Smooth muscle cell of the umbilical artery (primary cell): ENCODE results near the gene MOV10. TPM values are rescaled to one million over a fixed set of nuclear protein-coding genes. Genes with fewer than 3 reads are reported as not detected.

ENCODE experiments used
- total RNA-seq: library from RNA; depleted of rRNA; stranded (reverse); fragments of >200 nt; gene quantifications from 2 replicates; pipeline ENCODE4 v1.2.3, GENCODE V29; 2014

Gene MOV10, protein sequence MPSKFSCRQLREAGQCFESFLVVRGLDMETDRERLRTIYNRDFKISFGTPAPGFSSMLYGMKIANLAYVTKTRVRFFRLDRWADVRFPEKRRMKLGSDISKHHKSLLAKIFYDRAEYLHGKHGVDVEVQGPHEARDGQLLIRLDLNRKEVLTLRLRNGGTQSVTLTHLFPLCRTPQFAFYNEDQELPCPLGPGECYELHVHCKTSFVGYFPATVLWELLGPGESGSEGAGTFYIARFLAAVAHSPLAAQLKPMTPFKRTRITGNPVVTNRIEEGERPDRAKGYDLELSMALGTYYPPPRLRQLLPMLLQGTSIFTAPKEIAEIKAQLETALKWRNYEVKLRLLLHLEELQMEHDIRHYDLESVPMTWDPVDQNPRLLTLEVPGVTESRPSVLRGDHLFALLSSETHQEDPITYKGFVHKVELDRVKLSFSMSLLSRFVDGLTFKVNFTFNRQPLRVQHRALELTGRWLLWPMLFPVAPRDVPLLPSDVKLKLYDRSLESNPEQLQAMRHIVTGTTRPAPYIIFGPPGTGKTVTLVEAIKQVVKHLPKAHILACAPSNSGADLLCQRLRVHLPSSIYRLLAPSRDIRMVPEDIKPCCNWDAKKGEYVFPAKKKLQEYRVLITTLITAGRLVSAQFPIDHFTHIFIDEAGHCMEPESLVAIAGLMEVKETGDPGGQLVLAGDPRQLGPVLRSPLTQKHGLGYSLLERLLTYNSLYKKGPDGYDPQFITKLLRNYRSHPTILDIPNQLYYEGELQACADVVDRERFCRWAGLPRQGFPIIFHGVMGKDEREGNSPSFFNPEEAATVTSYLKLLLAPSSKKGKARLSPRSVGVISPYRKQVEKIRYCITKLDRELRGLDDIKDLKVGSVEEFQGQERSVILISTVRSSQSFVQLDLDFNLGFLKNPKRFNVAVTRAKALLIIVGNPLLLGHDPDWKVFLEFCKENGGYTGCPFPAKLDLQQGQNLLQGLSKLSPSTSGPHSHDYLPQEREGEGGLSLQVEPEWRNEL
- total RNA-seq: 30.0 and 45.0 TPM in 2 replicates

DNA sequence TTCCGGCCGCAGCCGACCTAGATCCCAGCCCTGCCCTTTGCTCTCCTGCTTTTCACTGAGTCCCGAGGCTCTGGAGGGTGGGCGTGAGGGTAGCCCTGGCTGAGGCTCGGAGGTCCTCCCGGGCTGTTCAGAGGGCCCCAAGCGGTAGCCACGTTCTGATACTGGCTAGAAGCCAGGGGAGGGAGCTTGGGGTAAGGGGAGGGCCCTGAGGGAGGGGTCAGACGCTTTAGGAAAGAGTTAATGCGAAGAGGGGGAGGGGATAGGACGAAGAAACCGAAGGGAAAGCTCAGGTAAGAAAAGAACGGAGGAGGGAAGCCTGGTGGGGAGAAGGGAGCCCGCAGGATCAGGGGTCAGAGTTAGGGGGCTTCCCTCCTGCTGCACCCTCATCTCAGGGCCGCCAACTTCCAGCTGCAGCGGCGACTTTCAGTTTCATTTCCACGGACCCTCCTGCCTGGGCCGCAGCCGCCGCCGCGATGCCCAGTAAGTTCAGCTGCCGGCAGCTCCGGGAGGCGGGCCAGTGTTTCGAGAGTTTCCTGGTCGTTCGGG lies at the start of gene MOV10:
TSS of gene MOV10 (plus strand) at position 220 of the 546 bp plus-strand sequence. CDS start at position 474, 254 bp downstream.

DNA sequence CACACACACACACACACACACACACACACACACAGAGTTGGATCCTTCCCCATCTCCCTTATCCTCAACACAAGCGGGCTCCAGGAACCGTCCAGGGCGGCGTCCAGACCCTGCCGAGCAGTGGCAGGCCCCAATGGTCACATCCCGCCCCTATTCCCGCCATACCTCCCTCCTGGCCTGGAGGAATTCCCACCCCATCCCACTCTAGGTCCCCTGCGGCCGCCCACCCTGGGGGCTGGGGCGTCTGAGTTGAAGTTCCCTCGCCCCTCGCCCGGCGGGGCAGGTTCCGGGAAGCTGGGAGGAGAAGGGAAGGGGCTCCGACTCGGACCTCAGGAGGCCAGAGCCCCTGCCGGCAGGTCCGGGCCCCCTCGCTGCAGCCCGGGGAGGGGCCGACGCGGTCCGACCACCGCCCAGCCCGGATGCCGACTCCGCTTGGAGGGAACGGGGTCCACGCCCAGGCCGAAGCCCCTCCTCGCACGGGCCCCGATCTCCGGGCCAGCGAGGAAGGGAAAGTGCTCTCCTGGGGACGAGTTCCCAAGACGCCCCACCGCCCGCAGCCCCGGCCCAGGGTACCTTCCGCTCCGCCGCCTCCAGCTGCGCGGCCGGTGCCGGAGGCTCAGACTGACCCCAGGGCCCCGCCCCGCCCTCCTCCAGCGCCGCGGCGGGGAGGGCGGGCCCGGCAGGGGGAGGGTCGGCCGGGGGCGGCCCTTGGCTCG lies 32.2 kb downstream of the MOV10 start, which contains the start of gene RHOC:
TSS of gene RHOC (minus strand) at position 623 of the 716 bp plus-strand sequence. CDS start 3,328 bp downstream, outside the sequence.

DNA sequence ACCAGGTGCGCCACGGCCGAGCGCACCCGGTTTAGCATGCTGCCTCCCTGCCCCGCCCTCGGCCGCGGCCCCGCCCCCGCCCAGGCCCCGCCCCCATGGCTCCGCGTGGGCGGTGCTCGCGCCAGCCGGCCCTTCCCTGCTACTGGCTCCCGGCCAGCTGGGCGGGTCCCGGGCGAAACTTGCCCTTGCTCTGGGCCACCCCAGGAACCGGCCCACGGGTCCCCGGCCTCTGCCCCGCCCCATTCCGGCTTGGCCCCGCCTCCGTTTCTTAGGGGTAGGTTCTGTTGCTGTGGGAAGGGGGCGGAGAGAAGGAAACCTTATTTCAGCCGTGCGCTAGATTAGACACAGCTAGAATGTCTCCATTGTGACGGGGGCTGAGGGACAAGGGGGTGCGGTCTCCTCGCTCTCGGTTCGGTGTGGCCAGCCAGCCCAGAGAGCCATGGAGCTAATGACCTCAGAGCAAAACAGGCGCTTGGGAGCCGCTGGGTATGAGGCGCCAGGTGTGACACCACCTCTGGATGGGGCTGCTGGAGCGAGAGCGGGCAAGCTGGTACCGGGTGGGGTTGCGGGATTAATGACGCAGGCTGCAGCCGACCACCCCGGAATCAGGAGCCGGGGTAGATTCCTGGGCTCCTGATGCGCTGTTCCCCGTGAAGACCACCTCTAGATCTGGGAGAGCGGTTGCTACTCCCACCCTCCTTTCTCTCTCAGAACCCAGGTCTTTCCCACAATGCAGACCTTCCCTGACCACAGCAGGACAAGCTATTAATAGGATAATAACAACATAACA lies 41.0 kb downstream of the MOV10 start, which contains the start of gene PPM1J:
TSS of gene PPM1J (minus strand) at position 69 of the 790 bp plus-strand sequence. CDS start at position 38, 31 bp downstream.

Other genes with a start within 250 kb of the MOV10 start
- 0.89 and 3.0 TPM in 2 replicates for gene WNT2B, start 165.7 kb upstream of the MOV10 start, total RNA-seq
- 15.8 and 17.5 TPM in 2 replicates for gene ST7L, start 55.5 kb upstream of the MOV10 start, total RNA-seq
- 208 and 307 TPM in 2 replicates for gene CAPZA1, start 54.8 kb upstream of the MOV10 start, total RNA-seq
- 348 and 414 TPM in 2 replicates for gene RHOC, start 32.5 kb downstream of the MOV10 start, total RNA-seq
- gene PPM1J, start 40.7 kb downstream of the MOV10 start, total RNA-seq: 0.59 and 1.6 TPM in 2 replicates